ENCODE measurements around the gene CPNE1. TPM values are rescaled to one million over a fixed set of nuclear protein-coding genes. Genes with fewer than 3 reads are reported as not detected.

The CPNE1 gene
- total and polyA plus RNA-seq, 11 donors = 25.7 to 75.6 (median 56.0) TPM

- DNase-seq (no peak), ATAC-seq (no peak)
- Histone ChIP-seq H3K4me1 (peaks cover 3 to 19% (median 15%) of the 10 kb centered on the region in 12 donors), H3K27ac (no peak overlapping the region), H3K36me3 (no peaks in the 10 kb centered on the region), H3K4me3 (no peak overlapping the region), H3K9me3 (no peaks in the 10 kb centered on the region), H3K27me3 (peaks cover 0 to 34% (median 13%) of the 10 kb centered on the region in 9 donors)
- intact Hi-C loops (cut with DNase I) = no loop called here
- WGBS, 4 donors = 71 to 79% (median 75%) methylated on average over 2 of the region's 2 CpGs
- TF ChIP-seq POLR2A (IDR thresholded peaks at IDR 0.05) (no peak), CTCF (IDR thresholded peaks at IDR 0.05) (no peak)
Measured at GRCh38 chr20:35597186-35597585, 67.5 kb downstream of the CPNE1 start.

- H3K27me3 ChIP-seq = peaks cover 0 to 23% (median 7%) of the 10 kb centered on the region in 9 donors
- ATAC-seq (no peak), DNase-seq (no peak)
- TF ChIP-seq POLR2A (IDR thresholded peaks at IDR 0.05) = no peak
- TF ChIP-seq CTCF (IDR thresholded peaks at IDR 0.05) = no peak
- H3K4me3 ChIP-seq = no peak overlapping the region
- H3K27ac ChIP-seq = no peak overlapping the region
- no peaks in the 10 kb centered on the region for H3K9me3 ChIP-seq
- peaks cover 0 to 6% (median 4%) of the 10 kb centered on the region in 12 donors for H3K4me1 ChIP-seq
- H3K36me3 ChIP-seq = no peaks in the 10 kb centered on the region
- WGBS, 4 donors = 66 to 83% (median 75%) methylated on average over 7 of the region's 7 CpGs
- intact Hi-C loops (cut with DNase I) = no loop called here
Measured at GRCh38 chr20:35595901-35596300, 68.8 kb downstream of the CPNE1 start.

- Histone ChIP-seq H3K27ac (no peak overlapping the region), H3K4me3 (no peak overlapping the region), H3K27me3 (peaks cover 0 to 18% (median 4%) of the 10 kb centered on the region in 9 donors), H3K4me1 (peaks cover 0 to 2% (median 0%) of the 10 kb centered on the region in 12 donors), H3K9me3 (no peaks in the 10 kb centered on the region), H3K36me3 (no peaks in the 10 kb centered on the region)
- 84 to 94% (median 88%) methylated on average over 17 of the region's 17 CpGs for WGBS, 4 donors
- ATAC-seq (peak in 1 of 4 donors; percentile 33), DNase-seq (no peak)
- intact Hi-C loops (cut with DNase I) = no loop called here
- no peak for TF ChIP-seq POLR2A (IDR thresholded peaks at IDR 0.05)
- TF ChIP-seq CTCF (IDR thresholded peaks at IDR 0.05) = no peak
Measured at GRCh38 chr20:35595456-35595855, 69.2 kb downstream of the CPNE1 start.

- Histone ChIP-seq H3K9me3 (no peaks in the 10 kb centered on the region), H3K4me1 (no peaks in the 10 kb centered on the region), H3K36me3 (no peaks in the 10 kb centered on the region), H3K4me3 (no peak overlapping the region), H3K27me3 (no peaks in the 10 kb centered on the region), H3K27ac (no peak overlapping the region)
- no peak for TF ChIP-seq POLR2A (IDR thresholded peaks at IDR 0.05)
- TF ChIP-seq CTCF (IDR thresholded peaks at IDR 0.05) = no peak
- ATAC-seq = no peak
- DNase-seq = no peak
- intact Hi-C loops (cut with DNase I) = no loop called here
- WGBS, 4 donors = 15 to 52% (median 31%) methylated on average over 2 of the region's 2 CpGs
Measured at GRCh38 chr20:35592339-35592974, 72.2 kb downstream of the CPNE1 start.
